ENCODE data around the gene ARID5B. TPM values are rescaled to one million over a fixed set of nuclear protein-coding genes. Genes with fewer than 3 reads are reported as not detected.
A peak's percentile ranks its signal among the peaks of the same experiment; 100 is the strongest.

Gene ARID5B
- polyA plus RNA-seq, 4 donors, result 47.6 to 56.4 (median 51.1) TPM

DNA sequence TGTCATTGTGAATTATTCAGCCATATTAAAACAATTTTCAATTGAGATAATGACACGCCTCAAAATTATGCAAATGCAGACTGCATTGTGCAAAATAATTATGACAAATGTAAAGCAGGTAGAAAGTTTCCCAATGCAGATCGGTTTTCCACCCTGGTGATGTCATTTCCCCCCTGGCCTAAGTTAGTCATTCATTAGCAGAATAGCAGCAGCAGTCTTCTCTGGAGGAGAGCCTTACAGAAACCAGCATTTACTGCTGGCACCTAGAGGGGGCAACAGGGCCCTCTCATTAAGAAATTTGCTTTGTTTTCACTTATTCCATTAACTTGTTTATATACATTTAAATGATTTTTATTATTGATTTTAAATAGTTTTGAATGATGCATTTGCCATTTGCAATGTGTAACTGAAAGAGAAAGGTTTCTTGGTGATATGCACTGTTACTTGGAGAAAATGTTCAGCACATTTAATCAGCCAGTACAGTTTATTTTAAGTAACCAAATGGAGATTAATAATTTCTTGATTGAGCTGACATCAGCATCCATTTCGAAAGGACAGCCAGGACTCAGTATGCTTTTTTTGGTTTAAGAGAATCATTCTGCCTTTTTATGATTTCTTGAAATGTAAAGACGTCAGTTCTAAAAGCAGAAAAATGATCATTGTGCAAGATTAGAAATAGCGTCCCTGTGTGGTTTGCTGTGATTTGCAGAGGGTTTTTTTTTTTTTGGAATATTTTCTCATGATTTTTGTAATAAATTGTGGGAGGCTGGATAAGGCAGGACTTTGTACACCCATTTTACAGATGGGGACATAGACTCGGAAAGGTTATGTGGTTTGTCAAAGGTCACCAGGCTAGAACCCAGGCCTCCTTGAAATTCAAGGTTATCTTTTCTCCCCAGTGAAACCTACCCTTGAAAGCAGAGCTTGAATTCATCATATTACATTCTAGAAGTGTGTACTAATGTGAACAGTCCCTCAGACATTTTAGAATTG is 3.5 kb downstream of the ARID5B start:
- DNase-seq (ENCODE audit: low read depth in 4 of 4, low spot score in 3 of 4), result peak in 2 of 4 donors; percentile 62

GRCh38 chr10:61905837-61906561 is 4.5 kb downstream of the ARID5B start:
- no peak for DNase-seq (ENCODE audit: low read depth in 4 of 4, low spot score in 3 of 4)

DNA sequence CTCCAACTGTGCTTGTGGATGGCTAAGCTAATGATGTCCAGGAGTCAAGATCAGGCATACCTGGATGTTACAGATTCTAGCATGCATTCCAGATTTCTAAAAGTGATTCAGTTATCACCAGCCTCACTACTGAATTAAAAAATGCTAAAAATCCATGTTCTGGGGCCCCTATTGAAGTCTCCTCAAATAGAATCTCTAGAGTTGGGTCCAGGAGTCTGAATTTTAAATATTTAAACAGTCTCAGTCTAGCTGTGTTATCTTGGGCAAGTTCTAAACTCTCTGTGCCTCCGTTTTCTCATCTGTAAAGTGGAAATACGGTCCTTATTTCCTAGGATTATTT is 5.0 kb downstream of the ARID5B start:
- DNase-seq (ENCODE audit: low read depth in 4 of 4, low spot score in 3 of 4), result no peak

DNA sequence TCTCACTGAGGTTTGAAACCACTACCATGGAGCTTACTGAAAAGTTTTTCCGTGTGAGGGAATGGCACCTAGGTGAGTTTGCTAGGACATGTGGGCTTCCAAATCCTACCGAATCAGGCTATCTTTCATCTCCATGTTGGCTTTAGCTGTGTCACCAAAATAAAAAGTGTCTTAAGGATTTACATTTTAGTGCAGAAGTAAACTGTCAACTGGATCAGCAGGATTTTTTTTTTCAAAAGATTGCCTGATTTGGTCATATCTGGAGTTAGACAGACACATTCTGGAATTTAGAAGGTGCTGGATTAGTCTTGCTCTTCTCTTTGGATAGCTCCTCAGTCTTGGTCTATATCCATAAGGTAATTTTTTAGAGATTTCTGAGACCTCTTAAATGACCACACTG is 5.5 kb downstream of the ARID5B start:
- DNase-seq (ENCODE audit: low read depth in 4 of 4, low spot score in 3 of 4), result no peak

DNA sequence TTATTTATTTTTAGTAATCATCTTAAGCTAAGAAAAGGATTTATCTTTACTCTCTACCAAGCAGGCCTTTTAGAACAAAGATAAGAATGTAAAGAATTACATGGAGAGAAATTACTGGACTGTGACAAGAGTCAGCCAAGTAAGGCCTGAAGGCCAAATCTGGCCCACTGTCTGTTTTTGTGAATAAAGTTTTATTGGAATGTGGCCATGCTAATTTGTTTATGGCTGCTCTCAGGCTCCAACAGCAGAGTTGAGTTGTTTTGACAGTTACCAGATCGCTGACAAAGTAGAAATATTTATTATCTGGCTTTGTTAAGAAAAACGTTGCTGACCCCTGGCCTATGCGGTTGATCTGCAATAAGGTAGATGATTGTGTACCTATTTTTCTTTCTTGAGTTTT is 6.1 kb downstream of the ARID5B start:
- DNase-seq (ENCODE audit: low read depth in 4 of 4, low spot score in 3 of 4), result no peak

- DNase-seq (ENCODE audit: low read depth in 4 of 4, low spot score in 3 of 4), result no peak
These were observed 8.8 kb downstream of the ARID5B start for GRCh38 chr10:61910226-61910805.

GRCh38 chr10:61910894-61911293 is 9.4 kb downstream of the ARID5B start:
- no peak for DNase-seq (ENCODE audit: low read depth in 4 of 4, low spot score in 3 of 4)

DNA sequence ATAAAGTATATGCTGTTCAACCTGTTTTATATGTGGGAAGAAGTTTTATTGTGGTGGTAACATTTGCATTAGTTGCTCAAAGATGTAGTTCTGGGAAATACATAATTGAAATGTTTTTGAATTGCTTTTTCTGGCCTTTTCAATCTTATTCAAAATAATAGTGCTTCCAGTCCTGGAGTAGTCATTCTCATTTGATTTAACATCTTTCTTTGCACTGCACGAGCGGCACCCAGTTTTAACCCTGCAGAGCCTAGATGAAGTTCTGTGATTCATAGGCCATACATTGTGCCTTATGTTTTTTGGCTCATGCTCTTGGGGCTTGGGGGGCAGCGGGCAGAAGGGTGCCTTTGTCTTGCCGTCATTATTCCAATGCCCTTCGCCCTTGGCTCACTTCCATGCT is 9.9 kb downstream of the ARID5B start:
- no peak for DNase-seq (ENCODE audit: low read depth in 4 of 4, low spot score in 3 of 4)

DNA sequence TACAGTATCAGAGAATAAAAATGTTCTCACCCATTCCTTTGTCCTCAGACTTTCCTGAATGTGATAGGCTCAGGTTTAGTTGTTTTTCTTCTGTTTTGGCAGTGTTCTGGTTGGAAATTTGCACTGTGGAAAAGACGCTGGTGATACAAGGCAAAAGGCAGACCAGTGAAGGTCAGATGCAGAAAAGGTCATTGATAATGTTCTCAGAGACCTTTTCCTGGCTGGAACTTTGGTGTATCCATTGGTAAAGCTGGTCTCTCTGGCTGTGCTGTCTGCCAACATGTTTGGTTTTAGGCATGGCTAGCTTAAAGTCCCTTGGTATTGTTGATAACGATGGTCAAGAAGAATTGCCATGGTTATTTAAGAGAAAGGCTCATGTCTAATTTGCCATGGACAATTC is 11.5 kb downstream of the ARID5B start:
- DNase-seq (ENCODE audit: low read depth in 4 of 4, low spot score in 3 of 4), result no peak

GRCh38 chr10:61918140-61918539 is 16.6 kb downstream of the ARID5B start:
- DNase-seq (ENCODE audit: low read depth in 4 of 4, low spot score in 3 of 4), result no peak

DNA sequence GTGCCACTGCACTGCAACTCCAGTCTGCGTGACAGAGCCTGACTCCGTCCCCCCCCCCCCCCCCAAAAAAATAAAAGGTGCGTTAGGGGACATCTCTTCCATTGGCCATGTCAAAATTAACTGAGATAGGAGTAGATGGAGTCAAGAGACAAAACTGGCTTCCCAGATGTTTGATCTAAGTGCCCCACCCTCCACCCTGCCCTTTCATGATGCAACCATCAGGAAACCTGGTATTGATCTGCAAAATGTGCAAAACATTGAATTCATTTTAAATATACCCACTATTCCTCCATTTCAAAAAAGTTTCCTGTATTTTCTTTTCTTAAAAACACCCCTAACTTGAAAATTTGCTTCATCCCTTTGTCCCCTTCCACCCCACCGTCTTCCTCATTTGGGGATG is 17.5 kb downstream of the ARID5B start:
- DNase-seq (ENCODE audit: low read depth in 4 of 4, low spot score in 3 of 4), result no peak

DNA sequence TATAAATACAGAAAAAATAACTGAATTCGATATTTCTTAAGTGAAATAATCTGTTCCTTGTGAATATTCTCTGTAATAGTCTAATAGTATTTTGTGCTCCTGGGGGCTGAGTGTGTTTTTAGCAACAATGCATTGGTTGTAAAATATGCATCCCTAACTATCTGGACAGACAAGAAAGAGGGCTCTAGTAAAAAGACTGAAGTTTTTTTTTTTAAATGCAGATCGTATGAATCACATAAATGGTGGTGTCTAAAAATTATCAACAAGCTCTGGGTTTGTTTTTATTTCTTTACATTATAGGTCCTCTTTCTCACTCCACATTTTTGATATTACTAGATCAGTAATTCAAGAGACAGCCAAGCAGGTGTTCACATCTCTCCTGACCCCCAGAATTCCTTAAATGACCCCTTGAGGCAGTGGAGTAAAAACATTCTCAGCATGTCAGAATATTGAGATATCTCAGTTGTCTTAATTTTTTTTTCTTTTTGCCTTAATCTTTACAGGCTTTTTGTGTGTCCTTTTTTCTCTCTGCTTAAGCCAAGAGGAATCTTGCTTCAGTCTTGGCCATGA is 18.2 kb downstream of the ARID5B start:
- DNase-seq (ENCODE audit: low read depth in 4 of 4, low spot score in 3 of 4), result no peak

DNA sequence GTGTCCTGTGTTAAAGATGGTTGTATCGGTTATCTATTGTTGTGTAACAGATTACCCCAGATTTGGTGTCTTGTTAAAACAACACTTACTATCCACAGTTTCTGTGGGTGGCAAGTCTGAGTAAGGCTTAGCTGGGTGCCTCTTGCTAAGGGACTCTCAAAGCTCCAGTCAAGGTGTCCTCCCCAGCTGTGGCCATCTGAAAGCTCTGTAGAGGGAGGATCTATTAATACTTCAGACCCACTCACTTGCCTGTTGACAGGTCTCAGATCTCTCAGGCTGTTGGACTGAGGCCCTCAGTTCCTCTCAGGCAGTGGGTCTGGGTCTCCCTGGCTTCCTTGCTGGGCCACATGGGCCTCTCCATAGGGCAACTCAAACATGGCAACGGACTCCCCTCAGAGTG is 19.6 kb downstream of the ARID5B start:
- DNase-seq (ENCODE audit: low read depth in 4 of 4, low spot score in 3 of 4), result no peak

DNA sequence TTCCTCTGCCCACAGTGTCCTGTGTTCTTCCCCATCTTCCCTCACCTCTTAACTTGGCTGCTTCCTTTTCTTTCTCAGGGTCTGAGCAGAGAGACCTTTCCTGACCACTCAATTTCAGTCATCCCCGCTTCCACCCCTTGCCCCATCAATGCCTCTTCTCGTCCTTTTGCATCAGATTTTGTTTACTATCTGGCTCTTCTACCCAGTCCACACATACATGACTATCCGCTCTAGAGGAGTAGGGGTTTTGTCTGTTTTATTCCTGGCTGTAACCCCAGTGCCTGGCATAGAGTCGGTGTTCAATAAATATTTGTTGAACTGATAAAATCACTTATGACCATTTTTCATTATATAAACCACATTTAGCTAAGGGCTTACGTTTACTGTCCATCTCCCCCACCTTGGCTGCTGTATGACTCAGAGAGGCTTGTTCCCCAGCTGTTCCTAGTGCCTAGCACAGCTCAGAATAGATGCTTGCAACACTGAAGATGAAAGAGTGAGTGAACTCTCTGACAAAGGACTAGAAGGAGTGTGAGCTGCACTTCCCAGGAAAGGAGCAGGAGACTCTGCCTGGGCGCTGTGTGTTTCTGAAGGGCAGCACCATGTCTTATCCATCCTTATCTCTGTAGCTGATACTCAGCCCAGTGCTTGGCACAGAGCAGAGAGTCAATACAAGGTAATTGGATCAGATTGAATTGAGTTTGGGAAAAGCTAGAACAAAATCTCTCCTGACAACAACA is 21.9 kb downstream of the ARID5B start:
- no peak for DNase-seq (ENCODE audit: low read depth in 4 of 4, low spot score in 3 of 4)

- no peak for DNase-seq (ENCODE audit: low read depth in 4 of 4, low spot score in 3 of 4)
These were observed 22.4 kb downstream of the ARID5B start for GRCh38 chr10:61923950-61924274.

- DNase-seq (ENCODE audit: low read depth in 4 of 4, low spot score in 3 of 4), result no peak
These were observed 28.1 kb downstream of the ARID5B start for GRCh38 chr10:61929555-61929954.

DNA sequence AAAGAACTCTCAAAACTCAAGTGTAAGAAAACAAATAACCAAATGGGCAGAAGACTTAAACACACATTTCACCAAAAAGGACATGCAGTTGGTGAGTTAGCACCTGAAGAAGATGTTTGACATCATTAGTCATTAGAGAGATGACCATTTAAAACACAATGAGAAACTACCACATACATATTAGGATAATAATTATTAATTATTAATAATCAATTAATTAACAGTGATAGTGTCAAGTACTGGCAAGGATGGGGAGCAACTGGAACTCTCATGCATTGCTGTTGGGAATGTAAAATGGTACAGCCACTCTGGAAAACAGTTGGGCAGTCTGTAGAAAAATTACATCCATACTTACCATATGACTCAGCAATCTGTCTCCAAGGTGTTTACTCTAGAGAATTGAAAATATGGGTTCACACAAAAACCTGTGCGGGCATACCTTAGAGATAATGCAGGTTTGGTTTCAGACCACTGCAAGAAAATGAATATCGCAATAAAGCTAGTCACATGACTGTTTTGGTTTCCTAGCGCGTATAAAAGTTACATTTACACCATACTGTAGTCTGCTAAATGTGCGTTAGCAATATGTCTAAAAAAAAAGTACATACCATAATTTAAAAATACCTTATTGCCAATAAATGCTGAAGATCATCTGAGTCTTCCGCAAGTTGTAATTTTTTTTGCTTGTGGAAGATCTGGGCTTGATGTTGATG is 30.3 kb downstream of the ARID5B start:
- DNase-seq (ENCODE audit: low read depth in 4 of 4, low spot score in 3 of 4), result no peak

- DNase-seq (ENCODE audit: low read depth in 4 of 4, low spot score in 3 of 4), result no peak
These were observed 32.5 kb downstream of the ARID5B start for GRCh38 chr10:61933859-61934555.

DNA sequence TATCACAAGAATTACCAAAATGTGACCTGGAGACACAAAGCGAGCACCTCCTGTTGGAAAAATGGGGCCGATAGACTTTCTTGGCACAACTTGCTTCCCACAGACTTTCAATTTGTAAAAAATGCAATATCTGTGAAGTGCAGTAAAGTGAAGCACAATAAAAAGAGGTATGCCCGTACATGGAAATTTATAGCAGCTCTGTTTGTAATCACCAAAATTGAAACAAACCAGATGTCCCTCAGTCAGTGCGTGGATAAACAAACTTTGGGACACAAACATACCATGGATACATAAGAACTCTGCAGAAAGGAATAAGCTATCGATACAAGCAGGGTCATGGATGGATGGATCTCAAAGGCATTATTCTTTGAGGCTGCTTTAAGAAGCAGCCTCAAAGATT is 33.6 kb downstream of the ARID5B start:
- no peak for DNase-seq (ENCODE audit: low read depth in 4 of 4, low spot score in 3 of 4)

Measured in right renal pelvis (tissue), 4 donors.